Fibroblast of the aortic adventitia (primary cell): ENCODE measurements around the gene ADD3. TPM values are rescaled to one million over a fixed set of nuclear protein-coding genes. Genes with fewer than 3 reads are reported as not detected.

Source experiments
- DNase-seq: peaks from one replicate; pipeline ENCODE4 v3.0.0-alpha.2; 2010; ENCODE audit warnings: low read depth
- H3K4me3 ChIP-seq: 2 replicates; pipeline ENCODE4 v1.5.1; 2011; ENCODE audit warnings: low read depth, mild to moderate bottlenecking, control low read depth, low read length, moderate library complexity
- CTCF ChIP-seq: IDR thresholded peaks from 2 replicates; pipeline ENCODE4 v1.5.1; 2011; ENCODE audit warnings: mild to moderate bottlenecking, low read length, control low read depth, inconsistent platforms; ENCODE audit not compliant: insufficient read depth
- small RNA-seq: library from RNA; depleted of rRNA; stranded (forward); fragments of <200 nt; gene quantifications from one replicate; pipeline ENCODE3, GENCODE V24; 2012
- total RNA-seq: library from RNA; depleted of rRNA; stranded (reverse); fragments of >200 nt; gene quantifications from 2 replicates; pipeline ENCODE4 v1.2.3, GENCODE V29; 2012; ENCODE audit warnings: low replicate concordance

The ADD3 gene
- total RNA-seq, 1 donor, result 524 TPM

GRCh38 chr10:110176141-110177030 lies 168.6 kb downstream of the ADD3 start:
- no peak overlapping the region for H3K4me3 ChIP-seq
- no peak for DNase-seq
- TF ChIP-seq CTCF, result no peak

- DNase-seq, result no peak
- TF ChIP-seq CTCF, result no peak
- H3K4me3 ChIP-seq, result no peak overlapping the region
These were observed 171.4 kb downstream of the ADD3 start for GRCh38 chr10:110179220-110179619.

GRCh38 chr10:110181451-110181850 lies 173.7 kb downstream of the ADD3 start:
- TF ChIP-seq CTCF, result no peak
- H3K4me3 ChIP-seq, result no peak overlapping the region
- no peak for DNase-seq

- DNase-seq, result no peak
- no peak for TF ChIP-seq CTCF
- no peak overlapping the region for H3K4me3 ChIP-seq
These were observed 174.1 kb downstream of the ADD3 start for GRCh38 chr10:110181911-110182310.

- H3K4me3 ChIP-seq, result no peak overlapping the region
- DNase-seq, result no peak
- TF ChIP-seq CTCF, result no peak
These were observed 176.6 kb downstream of the ADD3 start for GRCh38 chr10:110184398-110184797.

Small RNAs within 50 kb of the gene (small RNA-seq; reads per million reads assigned to genes)
- gene SNRPGP12, result not detected

Other genes with a start within 250 kb of the ADD3 start
- 103 and 253 TPM in 2 replicates for gene XPNPEP1, start 84.5 kb upstream of the ADD3 start, total RNA-seq
- gene MXI1, start 199.6 kb downstream of the ADD3 start, total RNA-seq, result 20.3 and 32.7 TPM in 2 replicates